BLaER1 (cell line): Measurements from ENCODE around the gene KCNV2.

ENCODE experiments used
- H3K27ac ChIP-seq: shearing (Covaris generic); formaldehyde crosslinking; 2 replicates; pipeline ENCODE4 v1.8.1; 2022
- H3K27me3 ChIP-seq: shearing (Covaris generic); formaldehyde crosslinking; 2 replicates; pipeline ENCODE4 v1.8.1; 2022
- H3K36me3 ChIP-seq: shearing (Covaris generic); formaldehyde crosslinking; 2 replicates; pipeline ENCODE4 v1.8.1; 2022
- H3K4me1 ChIP-seq: shearing (Covaris generic); formaldehyde crosslinking; 2 replicates; pipeline ENCODE4 v1.8.1; 2022
- H3K4me2 ChIP-seq: shearing (Covaris generic); formaldehyde crosslinking; 2 replicates; pipeline ENCODE4 v1.8.1; 2022
- H3K4me3 ChIP-seq: shearing (Covaris generic); formaldehyde crosslinking; 2 replicates; pipeline ENCODE4 v1.8.1; 2022
- H3K9ac ChIP-seq: shearing (Covaris generic); formaldehyde crosslinking; 2 replicates; pipeline ENCODE4 v1.8.1; 2022
- H3K9me3 ChIP-seq: shearing (Covaris generic); formaldehyde crosslinking; 2 replicates; pipeline ENCODE4 v1.8.1; 2022
- H4K20me1 ChIP-seq: shearing (Covaris generic); formaldehyde crosslinking; 2 replicates; pipeline ENCODE4 v1.8.1; 2022
- Cebpa-rat ChIP-seq: shearing (Covaris generic); IDR thresholded peaks from 2 replicates; pipeline ENCODE4 v1.8.1; 2022

The KCNV2 gene

GRCh38 chr9:2727966-2728613 lies 10.8 kb downstream of the KCNV2 start:
- Histone ChIP-seq H3K4me3 (no peak overlapping the region), H3K27ac (peak overlapping the region; percentile 38; the same call in 1 of the 2 replicates), H3K27me3 (no peaks in the 10 kb centered on the region), H4K20me1 (no peaks in the 10 kb centered on the region), H3K9me3 (no peaks in the 10 kb centered on the region), H3K9ac (no peak overlapping the region), H3K4me1 (peaks cover 32% of the 10 kb centered on the region), H3K4me2 (peak overlapping the region; percentile 62), H3K36me3 (peaks cover 9% of the 10 kb centered on the region; the same call in 1 of the 2 replicates)
- no peak for TF ChIP-seq Cebpa-rat

GRCh38 chr9:2729003-2729402 lies 11.7 kb downstream of the KCNV2 start:
- H3K4me1 ChIP-seq = peaks cover 27% of the 10 kb centered on the region
- H4K20me1 ChIP-seq = no peaks in the 10 kb centered on the region
- H3K27ac ChIP-seq = peak overlapping the region; percentile 38; the same call in 1 of the 2 replicates
- H3K9ac ChIP-seq = no peak overlapping the region
- peak overlapping the region; percentile 62; the same call in 1 of the 2 replicates for H3K4me2 ChIP-seq
- no peak overlapping the region for H3K4me3 ChIP-seq
- H3K27me3 ChIP-seq = no peaks in the 10 kb centered on the region
- H3K36me3 ChIP-seq = peaks cover 9% of the 10 kb centered on the region; the same call in 1 of the 2 replicates
- H3K9me3 ChIP-seq = no peaks in the 10 kb centered on the region
- TF ChIP-seq Cebpa-rat = no peak

GRCh38 chr9:2729721-2730120 lies 12.4 kb downstream of the KCNV2 start:
- Histone ChIP-seq H3K4me3 (no peak overlapping the region), H4K20me1 (no peaks in the 10 kb centered on the region), H3K27me3 (no peaks in the 10 kb centered on the region), H3K9ac (no peak overlapping the region), H3K4me2 (no peak overlapping the region), H3K36me3 (peaks cover 9% of the 10 kb centered on the region; the same call in 1 of the 2 replicates), H3K27ac (no peak overlapping the region), H3K4me1 (peaks cover 27% of the 10 kb centered on the region), H3K9me3 (no peaks in the 10 kb centered on the region)
- TF ChIP-seq Cebpa-rat = no peak

- H3K9ac ChIP-seq = no peak overlapping the region
- TF ChIP-seq Cebpa-rat = no peak
- H3K27ac ChIP-seq = no peak overlapping the region
- no peaks in the 10 kb centered on the region for H3K27me3 ChIP-seq
- no peaks in the 10 kb centered on the region for H3K9me3 ChIP-seq
- no peak overlapping the region for H3K4me2 ChIP-seq
- peaks cover 9% of the 10 kb centered on the region; the same call in 1 of the 2 replicates for H3K36me3 ChIP-seq
- no peaks in the 10 kb centered on the region for H4K20me1 ChIP-seq
- H3K4me1 ChIP-seq = peaks cover 27% of the 10 kb centered on the region
- no peak overlapping the region for H3K4me3 ChIP-seq
Observed at GRCh38 chr9:2730971-2731370, 13.7 kb downstream of the KCNV2 start.

- no peaks in the 10 kb centered on the region for H3K9me3 ChIP-seq
- H3K27me3 ChIP-seq = no peaks in the 10 kb centered on the region
- no peak overlapping the region for H3K4me2 ChIP-seq
- no peak for TF ChIP-seq Cebpa-rat
- no peaks in the 10 kb centered on the region for H4K20me1 ChIP-seq
- H3K36me3 ChIP-seq = peaks cover 9% of the 10 kb centered on the region; the same call in 1 of the 2 replicates
- H3K9ac ChIP-seq = no peak overlapping the region
- H3K4me1 ChIP-seq = peaks cover 18% of the 10 kb centered on the region
- no peak overlapping the region for H3K4me3 ChIP-seq
- no peak overlapping the region for H3K27ac ChIP-seq
Observed at GRCh38 chr9:2732492-2732891, 15.2 kb downstream of the KCNV2 start.

- H3K4me1 ChIP-seq = peaks cover 12% of the 10 kb centered on the region
- no peaks in the 10 kb centered on the region for H3K27me3 ChIP-seq
- TF ChIP-seq Cebpa-rat = no peak
- no peak overlapping the region for H3K9ac ChIP-seq
- no peak overlapping the region for H3K4me2 ChIP-seq
- no peak overlapping the region for H3K4me3 ChIP-seq
- peaks cover 37% of the 10 kb centered on the region for H3K36me3 ChIP-seq
- no peak overlapping the region for H3K27ac ChIP-seq
- no peaks in the 10 kb centered on the region for H4K20me1 ChIP-seq
- no peaks in the 10 kb centered on the region for H3K9me3 ChIP-seq
Observed at GRCh38 chr9:2740616-2741015, 23.3 kb downstream of the KCNV2 start.

- no peak overlapping the region for H3K27ac ChIP-seq
- no peak for TF ChIP-seq Cebpa-rat
- H3K9ac ChIP-seq = no peak overlapping the region
- H4K20me1 ChIP-seq = no peaks in the 10 kb centered on the region
- no peaks in the 10 kb centered on the region for H3K9me3 ChIP-seq
- no peak overlapping the region for H3K4me2 ChIP-seq
- no peaks in the 10 kb centered on the region for H3K27me3 ChIP-seq
- peaks cover 16% of the 10 kb centered on the region for H3K4me1 ChIP-seq
- H3K36me3 ChIP-seq = peaks cover 38% of the 10 kb centered on the region
- H3K4me3 ChIP-seq = no peak overlapping the region
Observed at GRCh38 chr9:2741441-2742158, 24.3 kb downstream of the KCNV2 start.

- H4K20me1 ChIP-seq = no peaks in the 10 kb centered on the region
- no peak overlapping the region for H3K9ac ChIP-seq
Observed at GRCh38 chr9:2742214-2742613, 24.9 kb downstream of the KCNV2 start.

GRCh38 chr9:2743937-2744529 lies 26.7 kb downstream of the KCNV2 start:
- peaks cover 16% of the 10 kb centered on the region for H3K4me1 ChIP-seq
- no peak overlapping the region for H3K4me2 ChIP-seq
- H3K27me3 ChIP-seq = no peaks in the 10 kb centered on the region
- H3K9ac ChIP-seq = no peak overlapping the region
- no peaks in the 10 kb centered on the region for H4K20me1 ChIP-seq
- no peak for TF ChIP-seq Cebpa-rat
- H3K4me3 ChIP-seq = no peak overlapping the region
- no peak overlapping the region for H3K27ac ChIP-seq
- peaks cover 3% of the 10 kb centered on the region; the same call in 1 of the 2 replicates for H3K9me3 ChIP-seq
- H3K36me3 ChIP-seq = peaks cover 59% of the 10 kb centered on the region

More at GRCh38 chr9:2742214-2742613, 24.9 kb downstream of the KCNV2 start:
- Histone ChIP-seq H3K27ac (no peak overlapping the region), H3K4me2 (no peak overlapping the region), H3K4me1 (peaks cover 16% of the 10 kb centered on the region), H3K36me3 (peaks cover 44% of the 10 kb centered on the region), H3K27me3 (no peaks in the 10 kb centered on the region), H3K9me3 (no peaks in the 10 kb centered on the region), H3K4me3 (no peak overlapping the region)
- TF ChIP-seq Cebpa-rat = no peak
